Large intestine (tissue), 3 donors: ENCODE data around the gene KPNA1. TPM values are rescaled to one million over a fixed set of nuclear protein-coding genes. Genes with fewer than 3 reads are reported as not detected.

Experiments used
- DNase-seq, 2 donors: peaks; one replicate each; pipeline versions ENCODE4 v3.0.0 to v3.0.0-alpha.2; 2013
- H3K27ac ChIP-seq: one replicate; pipeline ENCODE4 v1.5.1; 2013; ENCODE audit warnings: low read length
- H3K27me3 ChIP-seq: 2 replicates; pipeline ENCODE4 v1.6.1; 2013; ENCODE audit warnings: low read length; ENCODE audit not compliant: control insufficient read depth, insufficient read depth
- H3K36me3 ChIP-seq: 2 replicates; pipeline ENCODE4 v1.6.1; 2013; ENCODE audit warnings: low read length; ENCODE audit not compliant: control insufficient read depth, insufficient read depth
- H3K4me1 ChIP-seq: one replicate; pipeline ENCODE4 v1.6.1; 2013; ENCODE audit warnings: low read length; ENCODE audit not compliant: control insufficient read depth, insufficient read depth
- H3K4me3 ChIP-seq: one replicate; pipeline ENCODE4 v1.5.1; 2013; ENCODE audit warnings: low read length
- H3K9me3 ChIP-seq: one replicate; pipeline ENCODE4 v1.6.1; 2013; ENCODE audit warnings: mild to moderate bottlenecking, low read depth, low read length, moderate library complexity; ENCODE audit not compliant: control insufficient read depth
- WGBS: methylation state at CpG from one replicate; pipeline ENCODE4 v1.1.5; 2013; ENCODE audit warnings: low lambda C conversion rate; ENCODE audit not compliant: insufficient coverage; 5-methylcytosine and 5-hydroxymethylcytosine counted together
- polyA plus RNA-seq: library from polyadenylated mRNA; unstranded; fragments of 120-200 nt; gene quantifications from one replicate; pipeline ENCODE4 v1.2.1, GENCODE V29; 2013

KPNA1 gene
- polyA plus RNA-seq, 1 donor, result 35.0 TPM

DNA sequence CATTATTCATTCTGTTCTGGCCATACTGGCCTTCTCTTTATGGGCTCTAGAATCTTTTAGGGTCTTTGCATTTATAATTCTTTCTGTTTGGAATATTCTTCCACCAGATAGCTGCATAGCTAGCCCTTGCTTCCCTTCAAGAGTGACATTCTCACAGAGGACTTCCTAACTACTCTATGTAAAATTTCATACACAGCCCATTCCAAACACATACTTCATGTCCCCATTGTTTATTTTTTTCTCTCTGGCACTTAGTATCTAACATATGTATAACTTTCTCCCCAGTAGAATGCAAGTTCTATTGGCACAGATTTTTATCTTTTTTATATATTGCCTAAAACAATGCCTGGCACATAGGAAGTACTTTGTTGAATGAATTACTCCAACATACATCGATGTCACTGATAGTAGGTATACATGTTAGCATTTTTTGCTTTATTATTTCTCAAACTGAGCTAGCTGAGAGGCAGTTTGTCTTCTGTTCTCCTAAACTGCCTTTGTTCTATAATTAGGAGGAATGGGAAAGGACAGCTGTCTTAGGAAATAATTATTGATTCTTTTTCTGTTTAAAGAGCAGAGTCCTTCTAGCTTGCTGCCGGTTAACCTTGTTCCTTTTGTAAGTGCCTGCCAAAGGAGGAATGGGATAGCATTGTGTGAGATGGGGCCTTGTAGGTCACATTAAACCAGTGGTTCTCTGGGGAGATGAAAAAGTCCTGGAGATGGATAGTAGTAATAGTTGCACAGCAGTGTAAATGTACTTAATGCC, 122.9 kb downstream of the KPNA1 start:
- Histone ChIP-seq H3K9me3 (no peaks in the 10 kb centered on the region), H3K27ac (no peak overlapping the region)
- DNase-seq, result no peak

GRCh38 chr3:122390665-122391064, 124.1 kb downstream of the KPNA1 start:
- Histone ChIP-seq H3K4me1 (no peaks in the 10 kb centered on the region), H3K9me3 (no peaks in the 10 kb centered on the region), H3K27me3 (no peaks in the 10 kb centered on the region), H3K27ac (no peak overlapping the region), H3K36me3 (peaks cover 6% of the 10 kb centered on the region), H3K4me3 (no peak overlapping the region)
- 83% methylated on average over 1 of the region's 4 CpGs for WGBS
- no peak for DNase-seq

More for the DNA sequence above, 122.9 kb downstream of the KPNA1 start:
- H3K27me3 ChIP-seq, result no peaks in the 10 kb centered on the region
- 0% methylated on average over 1 of the region's 2 CpGs for WGBS
- H3K4me1 ChIP-seq, result no peaks in the 10 kb centered on the region
- H3K4me3 ChIP-seq, result no peak overlapping the region
- H3K36me3 ChIP-seq, result peaks cover 6% of the 10 kb centered on the region

DNA sequence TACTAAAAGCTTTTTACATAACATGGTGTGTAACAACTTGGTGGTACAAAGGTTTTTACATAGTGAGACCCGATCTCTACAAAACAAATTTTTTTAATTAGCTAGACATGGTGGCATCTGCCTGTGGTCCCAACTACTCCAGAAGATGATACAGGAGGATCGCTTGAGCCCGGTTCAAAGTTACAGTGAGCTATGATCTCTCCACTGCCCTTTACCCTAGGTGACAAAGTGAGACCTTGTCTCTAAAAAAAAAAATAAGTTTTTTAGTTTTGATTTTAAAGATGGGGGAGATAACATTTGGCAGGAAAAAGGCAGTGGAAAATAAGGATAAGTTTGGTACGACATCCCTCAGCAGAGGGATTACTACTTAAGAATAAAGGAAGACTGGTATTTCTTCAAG, 124.8 kb downstream of the KPNA1 start:
- Histone ChIP-seq H3K4me1 (no peaks in the 10 kb centered on the region), H3K4me3 (no peak overlapping the region), H3K9me3 (no peaks in the 10 kb centered on the region), H3K27ac (no peak overlapping the region), H3K27me3 (no peaks in the 10 kb centered on the region), H3K36me3 (peaks cover 6% of the 10 kb centered on the region)
- DNase-seq, result no peak
- WGBS, result 100% methylated on average over 1 of the region's 4 CpGs

- no peaks in the 10 kb centered on the region for H3K9me3 ChIP-seq
- H3K4me3 ChIP-seq, result no peak overlapping the region
- peaks cover 6% of the 10 kb centered on the region for H3K36me3 ChIP-seq
- H3K27me3 ChIP-seq, result no peaks in the 10 kb centered on the region
- no peak overlapping the region for H3K27ac ChIP-seq
- DNase-seq, result no peak
- no peaks in the 10 kb centered on the region for H3K4me1 ChIP-seq
Measured at GRCh38 chr3:122389197-122389596, 125.5 kb downstream of the KPNA1 start.

- H3K4me1 ChIP-seq, result no peaks in the 10 kb centered on the region
- no peaks in the 10 kb centered on the region for H3K9me3 ChIP-seq
- DNase-seq, result no peak
- H3K27ac ChIP-seq, result no peak overlapping the region
- WGBS, result 96% methylated on average over 3 of the region's 3 CpGs
- no peaks in the 10 kb centered on the region for H3K36me3 ChIP-seq
- H3K4me3 ChIP-seq, result no peak overlapping the region
- no peaks in the 10 kb centered on the region for H3K27me3 ChIP-seq
Measured at GRCh38 chr3:122387709-122388108, 127.0 kb downstream of the KPNA1 start.

- peak within 1 kb of the TSS; percentile 95 for H3K27ac ChIP-seq
- H3K27me3 ChIP-seq, result no peaks in the 10 kb centered on the region
- no peaks in the 10 kb centered on the region for H3K4me1 ChIP-seq
- DNase-seq, result peak; percentile 95 to 97
- no CpG with 5 or more reads among the region's 52 CpGs for WGBS
- H3K9me3 ChIP-seq, result no peaks in the 10 kb centered on the region
- H3K4me3 ChIP-seq, result peak within 1 kb of the TSS; percentile 81
- H3K36me3 ChIP-seq, result no peaks in the 10 kb centered on the region
Measured at GRCh38 chr3:122383771-122384697, 130.7 kb downstream of the KPNA1 start, which contains the start of gene FAM162A. Gene FAM162A, plus strand, starts transcription at chr3:122384182. Its CDS starts 84 bp downstream, at chr3:122384266.

GRCh38 chr3:122382888-122383666, 131.7 kb downstream of the KPNA1 start, which contains the start of gene MIX23:
Gene MIX23, minus strand, starts transcription at chr3:122383231. Its CDS starts 7 bp downstream, at chr3:122383224.
- Histone ChIP-seq H3K4me3 (peak within 1 kb of the TSS; percentile 81), H3K9me3 (no peaks in the 10 kb centered on the region), H3K27me3 (no peaks in the 10 kb centered on the region), H3K36me3 (no peaks in the 10 kb centered on the region), H3K27ac (peak within 1 kb of the TSS; percentile 95), H3K4me1 (no peaks in the 10 kb centered on the region)
- peak; percentile 83 to 92 for DNase-seq
- WGBS, result 8% methylated on average over 3 of the region's 31 CpGs

- Histone ChIP-seq H3K27me3 (no peaks in the 10 kb centered on the region), H3K27ac (no peak overlapping the region), H3K9me3 (no peaks in the 10 kb centered on the region), H3K4me3 (no peak overlapping the region), H3K4me1 (peaks cover 3% of the 10 kb centered on the region), H3K36me3 (no peaks in the 10 kb centered on the region)
- 40% methylated on average over 1 of the region's 4 CpGs for WGBS
- DNase-seq, result no peak
Measured at GRCh38 chr3:122377975-122378374, 136.8 kb downstream of the KPNA1 start.

DNA sequence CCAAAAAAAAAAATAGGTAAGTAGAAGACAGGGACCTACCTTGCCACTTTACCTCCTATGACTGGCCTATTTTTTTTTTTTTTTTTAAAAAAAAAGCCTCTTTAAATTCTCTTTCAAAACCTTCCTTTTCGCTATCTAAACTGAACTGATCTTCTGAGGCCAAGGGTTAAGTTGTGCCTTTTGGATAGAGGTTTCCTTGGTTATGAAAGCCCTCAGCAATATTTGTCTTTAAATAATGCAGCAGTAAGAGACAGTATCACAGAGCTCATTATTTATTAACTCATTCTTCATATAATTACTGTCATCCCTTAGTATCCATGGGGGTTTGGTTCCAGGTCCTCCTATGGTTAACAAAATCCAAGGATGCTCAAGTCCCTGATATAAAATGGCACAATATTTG, 140.7 kb downstream of the KPNA1 start:
- H3K4me3 ChIP-seq, result no peak overlapping the region
- WGBS, result no CpG with 5 or more reads among the region's 1 CpG
- H3K4me1 ChIP-seq, result peaks cover 3% of the 10 kb centered on the region
- peaks cover 6% of the 10 kb centered on the region for H3K36me3 ChIP-seq
- no peak overlapping the region for H3K27ac ChIP-seq
- no peaks in the 10 kb centered on the region for H3K9me3 ChIP-seq
- no peaks in the 10 kb centered on the region for H3K27me3 ChIP-seq
- no peak for DNase-seq
